ENCODE results near the gene MARCOL. TPM values are rescaled to one million over a fixed set of nuclear protein-coding genes. Genes with fewer than 3 reads are reported as not detected.

MARCOL gene
- total RNA-seq, 1 experiment from 2014 or later: not detected

DNA sequence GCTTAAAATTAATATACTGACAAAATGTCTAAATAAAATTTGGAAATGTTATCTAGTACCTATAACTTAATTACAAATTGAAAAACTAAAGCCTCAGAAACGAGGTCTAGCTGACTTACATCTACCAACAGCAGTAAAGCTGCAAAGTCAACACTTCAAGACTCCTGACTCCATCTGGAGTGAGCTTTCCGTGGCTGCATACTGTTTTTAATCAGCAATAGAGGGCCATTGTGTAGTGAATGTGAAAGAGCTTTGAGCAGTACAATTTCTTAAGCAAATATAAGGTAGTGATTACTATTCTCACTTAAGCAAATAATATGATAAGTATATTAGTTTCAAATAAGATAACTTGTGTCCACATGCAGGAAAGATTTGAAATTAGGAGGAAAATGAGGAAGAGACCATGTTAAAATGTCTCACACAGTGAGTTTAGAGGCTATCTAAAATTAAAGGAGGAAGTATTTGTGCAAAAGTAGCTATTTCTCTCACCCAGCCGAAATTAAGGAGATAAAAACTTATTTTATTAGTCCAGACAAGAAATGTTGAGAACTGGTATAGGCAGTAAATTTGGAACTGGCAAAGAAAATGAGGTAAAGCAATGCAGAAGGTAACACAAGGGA is 29.1 kb upstream of the MARCOL start:
- Mint-ChIP-seq H3K4me3 (no peak overlapping the region), H3K4me1 (no peaks in the 10 kb centered on the region), H3K27me3 (ENCODE audit: low read depth) (no peaks in the 10 kb centered on the region), H3K36me3 (no peaks in the 10 kb centered on the region), H3K27ac (no peak overlapping the region), H3K9me3 (no peaks in the 10 kb centered on the region)
- no peak for DNase-seq (ENCODE audit: low spot score)
- no peak for ATAC-seq
- CTCF ChIA-PET: interaction anchor here (0.6 to 1.6 kb wide), 2 partner anchors 13 to 89 kb away, joined by 3 to 5 read pairs; no protein-coding TSS in a partner anchor
- TF ChIP-seq KAT7 (CRISPR knock-in tag; IDR thresholded peaks at IDR 0.05; ENCODE audit: borderline replicate concordance) (no peak), NR2C2 (CRISPR knock-in tag; IDR thresholded peaks at IDR 0.05) (no peak), GABPB1 (CRISPR knock-in tag; IDR thresholded peaks at IDR 0.05) (no peak)
- TF ChIP-seq, protein P1, sequence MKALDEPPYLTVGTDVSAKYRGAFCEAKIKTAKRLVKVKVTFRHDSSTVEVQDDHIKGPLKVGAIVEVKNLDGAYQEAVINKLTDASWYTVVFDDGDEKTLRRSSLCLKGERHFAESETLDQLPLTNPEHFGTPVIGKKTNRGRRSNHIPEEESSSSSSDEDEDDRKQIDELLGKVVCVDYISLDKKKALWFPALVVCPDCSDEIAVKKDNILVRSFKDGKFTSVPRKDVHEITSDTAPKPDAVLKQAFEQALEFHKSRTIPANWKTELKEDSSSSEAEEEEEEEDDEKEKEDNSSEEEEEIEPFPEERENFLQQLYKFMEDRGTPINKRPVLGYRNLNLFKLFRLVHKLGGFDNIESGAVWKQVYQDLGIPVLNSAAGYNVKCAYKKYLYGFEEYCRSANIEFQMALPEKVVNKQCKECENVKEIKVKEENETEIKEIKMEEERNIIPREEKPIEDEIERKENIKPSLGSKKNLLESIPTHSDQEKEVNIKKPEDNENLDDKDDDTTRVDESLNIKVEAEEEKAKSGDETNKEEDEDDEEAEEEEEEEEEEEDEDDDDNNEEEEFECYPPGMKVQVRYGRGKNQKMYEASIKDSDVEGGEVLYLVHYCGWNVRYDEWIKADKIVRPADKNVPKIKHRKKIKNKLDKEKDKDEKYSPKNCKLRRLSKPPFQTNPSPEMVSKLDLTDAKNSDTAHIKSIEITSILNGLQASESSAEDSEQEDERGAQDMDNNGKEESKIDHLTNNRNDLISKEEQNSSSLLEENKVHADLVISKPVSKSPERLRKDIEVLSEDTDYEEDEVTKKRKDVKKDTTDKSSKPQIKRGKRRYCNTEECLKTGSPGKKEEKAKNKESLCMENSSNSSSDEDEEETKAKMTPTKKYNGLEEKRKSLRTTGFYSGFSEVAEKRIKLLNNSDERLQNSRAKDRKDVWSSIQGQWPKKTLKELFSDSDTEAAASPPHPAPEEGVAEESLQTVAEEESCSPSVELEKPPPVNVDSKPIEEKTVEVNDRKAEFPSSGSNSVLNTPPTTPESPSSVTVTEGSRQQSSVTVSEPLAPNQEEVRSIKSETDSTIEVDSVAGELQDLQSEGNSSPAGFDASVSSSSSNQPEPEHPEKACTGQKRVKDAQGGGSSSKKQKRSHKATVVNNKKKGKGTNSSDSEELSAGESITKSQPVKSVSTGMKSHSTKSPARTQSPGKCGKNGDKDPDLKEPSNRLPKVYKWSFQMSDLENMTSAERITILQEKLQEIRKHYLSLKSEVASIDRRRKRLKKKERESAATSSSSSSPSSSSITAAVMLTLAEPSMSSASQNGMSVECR (CRISPR knock-in tag; IDR thresholded peaks at IDR 0.05; ENCODE audit: borderline replicate concordance): no peak
- TF ChIP-seq, protein P2, sequence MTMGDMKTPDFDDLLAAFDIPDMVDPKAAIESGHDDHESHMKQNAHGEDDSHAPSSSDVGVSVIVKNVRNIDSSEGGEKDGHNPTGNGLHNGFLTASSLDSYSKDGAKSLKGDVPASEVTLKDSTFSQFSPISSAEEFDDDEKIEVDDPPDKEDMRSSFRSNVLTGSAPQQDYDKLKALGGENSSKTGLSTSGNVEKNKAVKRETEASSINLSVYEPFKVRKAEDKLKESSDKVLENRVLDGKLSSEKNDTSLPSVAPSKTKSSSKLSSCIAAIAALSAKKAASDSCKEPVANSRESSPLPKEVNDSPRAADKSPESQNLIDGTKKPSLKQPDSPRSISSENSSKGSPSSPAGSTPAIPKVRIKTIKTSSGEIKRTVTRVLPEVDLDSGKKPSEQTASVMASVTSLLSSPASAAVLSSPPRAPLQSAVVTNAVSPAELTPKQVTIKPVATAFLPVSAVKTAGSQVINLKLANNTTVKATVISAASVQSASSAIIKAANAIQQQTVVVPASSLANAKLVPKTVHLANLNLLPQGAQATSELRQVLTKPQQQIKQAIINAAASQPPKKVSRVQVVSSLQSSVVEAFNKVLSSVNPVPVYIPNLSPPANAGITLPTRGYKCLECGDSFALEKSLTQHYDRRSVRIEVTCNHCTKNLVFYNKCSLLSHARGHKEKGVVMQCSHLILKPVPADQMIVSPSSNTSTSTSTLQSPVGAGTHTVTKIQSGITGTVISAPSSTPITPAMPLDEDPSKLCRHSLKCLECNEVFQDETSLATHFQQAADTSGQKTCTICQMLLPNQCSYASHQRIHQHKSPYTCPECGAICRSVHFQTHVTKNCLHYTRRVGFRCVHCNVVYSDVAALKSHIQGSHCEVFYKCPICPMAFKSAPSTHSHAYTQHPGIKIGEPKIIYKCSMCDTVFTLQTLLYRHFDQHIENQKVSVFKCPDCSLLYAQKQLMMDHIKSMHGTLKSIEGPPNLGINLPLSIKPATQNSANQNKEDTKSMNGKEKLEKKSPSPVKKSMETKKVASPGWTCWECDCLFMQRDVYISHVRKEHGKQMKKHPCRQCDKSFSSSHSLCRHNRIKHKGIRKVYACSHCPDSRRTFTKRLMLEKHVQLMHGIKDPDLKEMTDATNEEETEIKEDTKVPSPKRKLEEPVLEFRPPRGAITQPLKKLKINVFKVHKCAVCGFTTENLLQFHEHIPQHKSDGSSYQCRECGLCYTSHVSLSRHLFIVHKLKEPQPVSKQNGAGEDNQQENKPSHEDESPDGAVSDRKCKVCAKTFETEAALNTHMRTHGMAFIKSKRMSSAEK (CRISPR knock-in tag; IDR thresholded peaks at IDR 0.05; ENCODE audit: borderline replicate concordance): no peak
- TF ChIP-seq, protein P3, sequence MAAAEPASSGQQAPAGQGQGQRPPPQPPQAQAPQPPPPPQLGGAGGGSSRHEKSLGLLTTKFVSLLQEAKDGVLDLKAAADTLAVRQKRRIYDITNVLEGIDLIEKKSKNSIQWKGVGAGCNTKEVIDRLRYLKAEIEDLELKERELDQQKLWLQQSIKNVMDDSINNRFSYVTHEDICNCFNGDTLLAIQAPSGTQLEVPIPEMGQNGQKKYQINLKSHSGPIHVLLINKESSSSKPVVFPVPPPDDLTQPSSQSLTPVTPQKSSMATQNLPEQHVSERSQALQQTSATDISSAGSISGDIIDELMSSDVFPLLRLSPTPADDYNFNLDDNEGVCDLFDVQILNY (CRISPR knock-in tag; IDR thresholded peaks at IDR 0.05): no peak
- TF ChIP-seq, protein P4, sequence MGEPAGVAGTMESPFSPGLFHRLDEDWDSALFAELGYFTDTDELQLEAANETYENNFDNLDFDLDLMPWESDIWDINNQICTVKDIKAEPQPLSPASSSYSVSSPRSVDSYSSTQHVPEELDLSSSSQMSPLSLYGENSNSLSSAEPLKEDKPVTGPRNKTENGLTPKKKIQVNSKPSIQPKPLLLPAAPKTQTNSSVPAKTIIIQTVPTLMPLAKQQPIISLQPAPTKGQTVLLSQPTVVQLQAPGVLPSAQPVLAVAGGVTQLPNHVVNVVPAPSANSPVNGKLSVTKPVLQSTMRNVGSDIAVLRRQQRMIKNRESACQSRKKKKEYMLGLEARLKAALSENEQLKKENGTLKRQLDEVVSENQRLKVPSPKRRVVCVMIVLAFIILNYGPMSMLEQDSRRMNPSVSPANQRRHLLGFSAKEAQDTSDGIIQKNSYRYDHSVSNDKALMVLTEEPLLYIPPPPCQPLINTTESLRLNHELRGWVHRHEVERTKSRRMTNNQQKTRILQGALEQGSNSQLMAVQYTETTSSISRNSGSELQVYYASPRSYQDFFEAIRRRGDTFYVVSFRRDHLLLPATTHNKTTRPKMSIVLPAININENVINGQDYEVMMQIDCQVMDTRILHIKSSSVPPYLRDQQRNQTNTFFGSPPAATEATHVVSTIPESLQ (CRISPR knock-in tag; IDR thresholded peaks at IDR 0.05): no peak
- TF ChIP-seq, protein P5, sequence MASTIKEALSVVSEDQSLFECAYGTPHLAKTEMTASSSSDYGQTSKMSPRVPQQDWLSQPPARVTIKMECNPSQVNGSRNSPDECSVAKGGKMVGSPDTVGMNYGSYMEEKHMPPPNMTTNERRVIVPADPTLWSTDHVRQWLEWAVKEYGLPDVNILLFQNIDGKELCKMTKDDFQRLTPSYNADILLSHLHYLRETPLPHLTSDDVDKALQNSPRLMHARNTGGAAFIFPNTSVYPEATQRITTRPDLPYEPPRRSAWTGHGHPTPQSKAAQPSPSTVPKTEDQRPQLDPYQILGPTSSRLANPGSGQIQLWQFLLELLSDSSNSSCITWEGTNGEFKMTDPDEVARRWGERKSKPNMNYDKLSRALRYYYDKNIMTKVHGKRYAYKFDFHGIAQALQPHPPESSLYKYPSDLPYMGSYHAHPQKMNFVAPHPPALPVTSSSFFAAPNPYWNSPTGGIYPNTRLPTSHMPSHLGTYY (CRISPR knock-in tag; IDR thresholded peaks at IDR 0.05): no peak
- TF ChIP-seq, protein P6, sequence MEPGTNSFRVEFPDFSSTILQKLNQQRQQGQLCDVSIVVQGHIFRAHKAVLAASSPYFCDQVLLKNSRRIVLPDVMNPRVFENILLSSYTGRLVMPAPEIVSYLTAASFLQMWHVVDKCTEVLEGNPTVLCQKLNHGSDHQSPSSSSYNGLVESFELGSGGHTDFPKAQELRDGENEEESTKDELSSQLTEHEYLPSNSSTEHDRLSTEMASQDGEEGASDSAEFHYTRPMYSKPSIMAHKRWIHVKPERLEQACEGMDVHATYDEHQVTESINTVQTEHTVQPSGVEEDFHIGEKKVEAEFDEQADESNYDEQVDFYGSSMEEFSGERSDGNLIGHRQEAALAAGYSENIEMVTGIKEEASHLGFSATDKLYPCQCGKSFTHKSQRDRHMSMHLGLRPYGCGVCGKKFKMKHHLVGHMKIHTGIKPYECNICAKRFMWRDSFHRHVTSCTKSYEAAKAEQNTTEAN (CRISPR knock-in tag; IDR thresholded peaks at IDR 0.05): no peak
- TF ChIP-seq, protein P7, sequence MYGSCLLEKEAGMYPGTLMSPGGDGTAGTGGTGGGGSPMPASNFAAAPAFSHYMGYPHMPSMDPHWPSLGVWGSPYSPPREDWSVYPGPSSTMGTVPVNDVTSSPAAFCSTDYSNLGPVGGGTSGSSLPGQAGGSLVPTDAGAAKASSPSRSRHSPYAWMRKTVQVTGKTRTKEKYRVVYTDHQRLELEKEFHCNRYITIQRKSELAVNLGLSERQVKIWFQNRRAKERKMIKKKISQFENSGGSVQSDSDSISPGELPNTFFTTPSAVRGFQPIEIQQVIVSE (CRISPR knock-in tag; IDR thresholded peaks at IDR 0.05; ENCODE audit: borderline replicate concordance): no peak
- POLR2A ChIA-PET: no interaction called here

Data from WTC11 (cell line).